Brain microvascular endothelial cell (primary cell): ENCODE results near the gene SPACA7.

Experiments used
- DNase-seq: peaks from one replicate; pipeline ENCODE4 v3.0.0-alpha.2; 2020
- H3K27ac ChIP-seq: fragments of 250-450 bp; sonication (Bioruptor Pico); 2 replicates; pipeline ENCODE4 v1.5.1; 2020; ENCODE audit warnings: mild to moderate bottlenecking, moderate library complexity
- H3K27me3 ChIP-seq: fragments of 250-450 bp; sonication (Bioruptor Pico); replicated peaks from 2 replicates; pipeline ENCODE4 v1.5.1; 2020; ENCODE audit warnings: mild to moderate bottlenecking
- H3K36me3 ChIP-seq: fragments of 250-450 bp; sonication (Bioruptor Pico); replicated peaks from 2 replicates; pipeline ENCODE4 v1.5.1; 2020; ENCODE audit warnings: mild to moderate bottlenecking
- H3K4me3 ChIP-seq: 2 replicates; pipeline ENCODE4 v1.5.1; 2011; ENCODE audit warnings: low read depth, mild to moderate bottlenecking, control low read depth, low read length, moderate library complexity
- CTCF ChIP-seq: IDR thresholded peaks from 2 replicates; pipeline ENCODE4 v1.5.1; 2011; ENCODE audit warnings: low read depth, mild to moderate bottlenecking, moderate library complexity, low read length, control low read depth, inconsistent platforms; ENCODE audit errors: missing control alignments
- in situ Hi-C: cut with HindIII; loops from 2 replicates; pipeline ENCODE4 v1.10.0; 2017; ENCODE audit warnings: low sequenced_read_pairs, low pct_ligation_motif_present

SPACA7 gene

GRCh38 chr13:112445411-112446271 lies 69.5 kb downstream of the SPACA7 start:
- in situ Hi-C loops, result no loop called here
- no peak for TF ChIP-seq CTCF
- Histone ChIP-seq H3K27me3 (no peaks in the 10 kb centered on the region), H3K4me3 (no peak overlapping the region), H3K36me3 (no peaks in the 10 kb centered on the region), H3K27ac (no peak overlapping the region)
- DNase-seq, result no peak

- TF ChIP-seq CTCF, result no peak
- H3K27me3 ChIP-seq, result no peaks in the 10 kb centered on the region
- no peaks in the 10 kb centered on the region for H3K36me3 ChIP-seq
- H3K27ac ChIP-seq, result no peak overlapping the region
- in situ Hi-C loops, result no loop called here
- no peak for DNase-seq
- no peak overlapping the region for H3K4me3 ChIP-seq
Measured at GRCh38 chr13:112446347-112446861, 70.2 kb downstream of the SPACA7 start.

GRCh38 chr13:112446867-112447266 lies 70.7 kb downstream of the SPACA7 start:
- DNase-seq, result no peak
- TF ChIP-seq CTCF, result no peak
- H3K27me3 ChIP-seq, result no peaks in the 10 kb centered on the region
- no peak overlapping the region for H3K27ac ChIP-seq
- H3K36me3 ChIP-seq, result no peaks in the 10 kb centered on the region
- no peak overlapping the region for H3K4me3 ChIP-seq
- in situ Hi-C loops, result no loop called here

GRCh38 chr13:112447306-112447705 lies 71.2 kb downstream of the SPACA7 start:
- no peak for TF ChIP-seq CTCF
- Histone ChIP-seq H3K27me3 (no peaks in the 10 kb centered on the region), H3K36me3 (no peaks in the 10 kb centered on the region), H3K27ac (no peak overlapping the region), H3K4me3 (no peak overlapping the region)
- in situ Hi-C loops, result no loop called here
- DNase-seq, result no peak

- no peak for TF ChIP-seq CTCF
- Histone ChIP-seq H3K27ac (no peak overlapping the region), H3K36me3 (no peaks in the 10 kb centered on the region), H3K27me3 (no peaks in the 10 kb centered on the region), H3K4me3 (no peak overlapping the region)
- in situ Hi-C loops, result no loop called here
- no peak for DNase-seq
Measured at GRCh38 chr13:112447761-112448603, 71.8 kb downstream of the SPACA7 start.
